ENCODE data around the gene MEGF6.

The MEGF6 gene

GRCh38 chr1:3462356-3463012 is 148.8 kb downstream of the MEGF6 start:
- H3K9me3 Mint-ChIP-seq, result no peaks in the 10 kb centered on the region

GRCh38 chr1:3461934-3462275 is 149.4 kb downstream of the MEGF6 start:
- Mint-ChIP-seq H3K4me1 (peaks cover 4 to 5% of the 10 kb centered on the region in 2 donors), H3K36me3 (no peaks in the 10 kb centered on the region), H3K27ac (no peak overlapping the region), H3K27me3 (peaks cover 6 to 12% of the 10 kb centered on the region in 2 donors), H3K4me3 (no peak overlapping the region), H3K9me3 (no peaks in the 10 kb centered on the region)
- no peak for DNase-seq
- no peak for ATAC-seq (replicated peaks)

More at GRCh38 chr1:3462356-3463012, 148.8 kb downstream of the MEGF6 start:
- Mint-ChIP-seq H3K36me3 (no peaks in the 10 kb centered on the region), H3K4me3 (no peak overlapping the region), H3K4me1 (peaks cover 5% of the 10 kb centered on the region in 2 donors), H3K27ac (no peak overlapping the region), H3K27me3 (peaks cover 6 to 9% of the 10 kb centered on the region in 2 donors)
- no peak for DNase-seq
- ATAC-seq (replicated peaks), result no peak

- no peak for DNase-seq
- Mint-ChIP-seq H3K27me3 (peaks cover 6 to 12% of the 10 kb centered on the region in 2 donors), H3K9me3 (no peaks in the 10 kb centered on the region), H3K4me3 (no peak overlapping the region), H3K27ac (no peak overlapping the region), H3K4me1 (peaks cover 4 to 5% of the 10 kb centered on the region in 2 donors), H3K36me3 (no peaks in the 10 kb centered on the region)
- no peak for ATAC-seq (replicated peaks)
Measured at GRCh38 chr1:3461238-3461933, 149.9 kb downstream of the MEGF6 start.

- Mint-ChIP-seq H3K4me1 (peaks cover 1% of the 10 kb centered on the region in 2 donors), H3K36me3 (no peaks in the 10 kb centered on the region), H3K27me3 (peaks cover 3 to 11% of the 10 kb centered on the region in 2 donors), H3K9me3 (no peaks in the 10 kb centered on the region), H3K27ac (no peak overlapping the region), H3K4me3 (no peak overlapping the region)
- DNase-seq (no peak), ATAC-seq (replicated peaks) (no peak)
Measured at GRCh38 chr1:3460672-3461131, 150.6 kb downstream of the MEGF6 start.

- Mint-ChIP-seq H3K4me1 (peaks cover 0 to 5% of the 10 kb centered on the region in 2 donors), H3K9me3 (no peaks in the 10 kb centered on the region), H3K27me3 (peaks cover 4 to 12% of the 10 kb centered on the region in 2 donors), H3K27ac (no peak overlapping the region), H3K4me3 (no peak overlapping the region), H3K36me3 (no peaks in the 10 kb centered on the region)
- DNase-seq (no peak), ATAC-seq (replicated peaks) (no peak)
Measured at GRCh38 chr1:3459940-3460671, 151.2 kb downstream of the MEGF6 start.

GRCh38 chr1:3459051-3459908 is 152.0 kb downstream of the MEGF6 start:
- Mint-ChIP-seq H3K27ac (no peak overlapping the region), H3K4me1 (peaks cover 0 to 8% of the 10 kb centered on the region in 2 donors), H3K4me3 (no peak overlapping the region), H3K27me3 (peaks cover 7 to 12% of the 10 kb centered on the region in 2 donors), H3K9me3 (no peaks in the 10 kb centered on the region), H3K36me3 (no peaks in the 10 kb centered on the region)
- no peak for ATAC-seq (replicated peaks)
- no peak for DNase-seq

GRCh38 chr1:3457910-3458883 is 153.1 kb downstream of the MEGF6 start:
- peaks cover 9 to 14% of the 10 kb centered on the region in 2 donors for H3K27me3 Mint-ChIP-seq
- peaks cover 1 to 11% of the 10 kb centered on the region in 2 donors for H3K4me1 Mint-ChIP-seq
- ATAC-seq (replicated peaks), result no peak
- H3K4me3 Mint-ChIP-seq, result no peak overlapping the region
- H3K9me3 Mint-ChIP-seq, result no peaks in the 10 kb centered on the region
- no peaks in the 10 kb centered on the region for H3K36me3 Mint-ChIP-seq
- H3K27ac Mint-ChIP-seq, result no peak overlapping the region
- no peak for DNase-seq

GRCh38 chr1:3456964-3457909 is 154.1 kb downstream of the MEGF6 start:
- no peaks in the 10 kb centered on the region for H3K36me3 Mint-ChIP-seq
- H3K27ac Mint-ChIP-seq, result no peak overlapping the region
- H3K9me3 Mint-ChIP-seq, result no peaks in the 10 kb centered on the region

GRCh38 chr1:3456449-3456963 is 154.8 kb downstream of the MEGF6 start:
- Mint-ChIP-seq H3K27ac (no peak overlapping the region), H3K4me1 (peaks cover 3 to 19% of the 10 kb centered on the region in 2 donors), H3K27me3 (peaks cover 14 to 22% of the 10 kb centered on the region in 2 donors), H3K9me3 (no peaks in the 10 kb centered on the region), H3K4me3 (no peak overlapping the region), H3K36me3 (no peaks in the 10 kb centered on the region)
- ATAC-seq (replicated peaks) (no peak), DNase-seq (no peak)

More at GRCh38 chr1:3456964-3457909, 154.1 kb downstream of the MEGF6 start:
- Mint-ChIP-seq H3K27me3 (peaks cover 16 to 18% of the 10 kb centered on the region in 2 donors), H3K4me1 (peaks cover 3 to 19% of the 10 kb centered on the region in 2 donors), H3K4me3 (no peak overlapping the region)
- DNase-seq, result no peak
- ATAC-seq (replicated peaks), result no peak

- Mint-ChIP-seq H3K27ac (no peak overlapping the region), H3K27me3 (peaks cover 21 to 29% of the 10 kb centered on the region in 2 donors), H3K4me3 (peak overlapping the region in 1 of 2 donors; percentile 76), H3K9me3 (no peaks in the 10 kb centered on the region), H3K36me3 (no peaks in the 10 kb centered on the region), H3K4me1 (peaks cover 3 to 19% of the 10 kb centered on the region in 2 donors)
- DNase-seq, result no peak
- ATAC-seq (replicated peaks), result no peak
Measured at GRCh38 chr1:3455670-3456448, 155.4 kb downstream of the MEGF6 start.

- Mint-ChIP-seq H3K27me3 (peaks cover 29 to 37% of the 10 kb centered on the region in 2 donors), H3K27ac (no peak overlapping the region), H3K9me3 (no peaks in the 10 kb centered on the region), H3K4me1 (peaks cover 3 to 19% of the 10 kb centered on the region in 2 donors), H3K4me3 (peak overlapping the region; percentile 60 to 76), H3K36me3 (no peaks in the 10 kb centered on the region)
- no peak for ATAC-seq (replicated peaks)
- no peak for DNase-seq
Measured at GRCh38 chr1:3454811-3455618, 156.3 kb downstream of the MEGF6 start.
